Motor neuron (in vitro differentiated cells): Measurements from ENCODE around the gene STMN3. TPM values are rescaled to one million over a fixed set of nuclear protein-coding genes. Genes with fewer than 3 reads are reported as not detected.
A peak's percentile ranks its signal among the peaks of the same experiment; 100 is the strongest.

ENCODE experiments used
- ATAC-seq, 8 experiments: fragments of 200-7000 bp; cut with Tn5 transposase; replicated peaks in 6 of 8; 2 replicates each; pipeline ENCODE4 v1.8.0; 2021; ENCODE audit warnings: mild to moderate bottlenecking in 8 of 8, moderate library complexity in 8 of 8
- H3K27ac ChIP-seq, 2 donors: fragments of 250-450 bp; sonication (Bioruptor Pico); 2 replicates each; pipeline ENCODE4 v1.9.0; 2021; ENCODE audit warnings: antibody characterized with exemption in 2 of 2, mild to moderate bottlenecking in 2 of 2, moderate library complexity in 1 of 2
- H3K4me1 ChIP-seq, 2 donors: fragments of 250-450 bp; sonication (Bioruptor Pico); replicated peaks in 1 of 2; 2 replicates each; pipeline ENCODE4 v1.6.1; 2021; ENCODE audit warnings: antibody characterized with exemption in 2 of 2, mild to moderate bottlenecking in 2 of 2, moderate library complexity in 1 of 2
- H3K4me3 ChIP-seq, 5 donors: fragments of 250-450 bp; sonication (Bioruptor Pico); 2 replicates each; pipeline ENCODE4 v1.9.0; 2021; ENCODE audit warnings: antibody characterized with exemption in 5 of 5, mild to moderate bottlenecking in 5 of 5, moderate library complexity in 4 of 5
- WGBS, 10 experiments: fragments of 450-650 bp; shearing (Covaris generic); methylation state at CpG; one replicate each; pipeline ENCODE4 v1.0.0; 2022; 5-methylcytosine and 5-hydroxymethylcytosine counted together
- in situ Hi-C, 9 experiments: fragments of 400-800 bp; cut with MboI; loops; one replicate each; pipeline ENCODE4 v1.15.0; 2021; ENCODE audit warnings: low sequenced_read_pairs in 9 of 9, low pct_unique_long_range_greater_than_20kb in 2 of 9; ENCODE audit not compliant: unreplicated experiment in 9 of 9
- total RNA-seq, 8 experiments: library from RNA; unstranded; fragments of 300-600 nt; gene quantifications; 2 replicates each; pipeline versions ENCODE4 v1.2.3 to v1.2.4, GENCODE V29; 2022

STMN3 gene
- total RNA-seq, 8 experiments from 2014 or later, result 14.5 to 155 (median 69.2) TPM

DNA sequence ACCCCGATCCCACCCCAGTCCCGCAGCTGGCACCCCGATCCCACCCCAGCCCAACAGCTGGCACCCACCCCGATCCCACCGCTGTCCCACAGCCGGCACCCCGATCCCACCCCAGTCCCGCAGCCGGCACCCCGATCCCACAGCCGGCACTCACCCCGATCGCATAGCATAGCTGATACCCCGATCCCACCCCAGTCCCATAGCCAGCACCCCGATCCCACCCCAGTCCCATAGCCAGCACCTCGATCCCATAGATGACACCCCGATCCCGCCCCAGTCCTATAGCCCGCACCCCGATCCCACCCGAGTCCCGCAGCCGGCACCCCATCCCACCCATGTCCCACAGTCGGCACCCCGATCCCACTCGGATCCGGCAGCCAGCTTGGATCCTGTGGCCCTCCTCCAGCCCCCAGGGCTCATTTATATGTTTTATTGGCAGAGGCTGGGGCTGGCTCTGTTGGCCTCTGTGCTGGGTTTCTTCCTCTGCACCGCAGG lies 25.4 kb downstream of the STMN3 start:
- in situ Hi-C loops, result loop anchor here in 1 of 9 experiments (25.0 kb wide), 1 partner anchor 190 kb away; no protein-coding TSS in a partner anchor
- WGBS, 10 experiments, result no CpG with 5 or more reads among the region's 28 CpGs
- Histone ChIP-seq H3K4me1 (peaks cover 10 to 22% of the 10 kb centered on the region in 2 donors), H3K27ac (peak overlapping the region; percentile 70 to 99), H3K4me3 (peak overlapping the region; percentile 81 to 95 (median 89))
- peak in 6 of 8 experiments; percentile 1 to 19 (median 4) for ATAC-seq

DNA sequence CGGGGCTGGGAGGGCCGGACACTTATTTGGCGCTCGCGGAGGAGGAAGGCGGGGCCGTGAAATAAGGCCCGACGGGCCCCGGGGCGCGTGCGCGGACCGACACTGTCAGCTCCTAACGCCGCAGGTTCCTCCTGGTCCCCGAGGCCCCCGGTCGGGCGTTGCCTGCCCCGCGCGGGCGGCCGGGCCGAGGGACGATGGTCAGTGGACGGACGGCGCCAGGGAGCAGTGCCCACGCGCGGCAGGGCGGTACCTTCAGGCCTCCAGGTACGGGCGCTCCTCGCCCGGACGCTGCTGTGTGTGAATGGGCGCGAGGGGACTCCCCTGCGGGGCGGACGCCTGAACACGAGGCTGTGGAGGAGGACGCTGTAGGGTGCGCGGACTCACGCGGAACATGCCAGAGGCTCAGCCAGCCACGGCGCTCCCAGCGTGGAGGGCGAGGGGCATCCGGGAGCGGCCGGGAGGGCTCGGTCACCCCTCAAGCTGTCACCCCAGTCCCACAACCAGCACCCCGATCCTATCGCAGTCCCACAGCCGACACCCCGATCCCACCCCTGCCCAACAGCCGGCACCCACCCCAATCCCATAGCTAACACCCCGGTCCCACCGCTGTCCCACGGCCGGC lies 26.0 kb downstream of the STMN3 start:
- peak overlapping the region; percentile 99 for H3K27ac ChIP-seq
- peak overlapping the region; percentile 81 to 95 (median 89) for H3K4me3 ChIP-seq
- peaks cover 10 to 22% of the 10 kb centered on the region in 2 donors for H3K4me1 ChIP-seq
- ATAC-seq, result peak; percentile 64 to 90 (median 87)
- WGBS, 10 experiments, result 0% methylated on average over 2 of the region's 68 CpGs; no CpG with 5 or more reads in 9 of the 10 experiments
- in situ Hi-C loops, result loop anchor here in 1 of 9 experiments (25.0 kb wide), 1 partner anchor 190 kb away; no protein-coding TSS in a partner anchor

DNA sequence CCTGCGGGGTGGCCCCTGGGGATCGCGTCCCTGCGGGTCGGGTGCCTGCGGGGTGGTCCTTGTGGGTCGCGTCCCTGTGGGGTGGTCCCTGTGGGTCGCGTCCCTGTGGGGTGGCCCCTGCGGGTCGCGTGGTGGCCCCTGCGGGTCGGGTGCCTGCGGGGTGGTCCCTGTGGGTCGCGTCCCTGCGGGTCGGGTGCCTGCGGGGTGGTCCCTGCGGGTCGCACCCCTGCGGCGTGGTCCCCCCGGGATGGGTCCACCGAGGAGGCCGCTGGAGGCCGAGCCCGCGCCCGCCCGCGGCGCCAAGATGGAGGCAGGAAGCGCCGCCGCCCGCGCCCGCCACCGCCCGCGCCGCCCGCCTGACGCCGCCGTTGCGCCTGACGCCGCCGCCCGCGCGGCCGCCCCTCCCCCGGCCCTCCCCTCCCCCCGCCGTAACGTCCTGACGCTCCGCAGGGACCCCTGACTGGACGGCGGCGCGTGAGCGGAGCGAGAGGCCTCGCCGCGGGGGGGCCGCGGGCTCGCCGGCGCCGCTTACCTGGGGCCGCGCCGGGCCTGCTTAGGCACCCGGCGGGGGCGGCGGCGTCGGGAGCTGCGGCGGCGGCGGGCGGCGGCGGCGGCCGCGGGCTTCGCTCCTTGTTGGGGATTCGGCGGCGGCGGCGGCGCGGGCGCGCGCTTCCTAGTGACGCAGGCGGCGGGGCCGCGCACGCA lies 26.6 kb downstream of the STMN3 start, which contains the start of gene GMEB2:
TSS of gene GMEB2 (minus strand) at position 678 of the 705 bp plus-strand sequence. CDS start 7,704 bp downstream, outside the sequence.
- Histone ChIP-seq H3K4me3 (peak within 1 kb of the TSS; percentile 81 to 95 (median 89)), H3K4me1 (peaks cover 10 to 22% of the 10 kb centered on the region in 2 donors), H3K27ac (peak within 1 kb of the TSS; percentile 99)
- peak; percentile 37 to 79 (median 72) for ATAC-seq
- in situ Hi-C loops, result loop anchor here in 1 of 9 experiments (25.0 kb wide), 1 partner anchor 189 kb away; no protein-coding TSS in a partner anchor
- no CpG with 5 or more reads among the region's 114 CpGs for WGBS, 10 experiments

DNA sequence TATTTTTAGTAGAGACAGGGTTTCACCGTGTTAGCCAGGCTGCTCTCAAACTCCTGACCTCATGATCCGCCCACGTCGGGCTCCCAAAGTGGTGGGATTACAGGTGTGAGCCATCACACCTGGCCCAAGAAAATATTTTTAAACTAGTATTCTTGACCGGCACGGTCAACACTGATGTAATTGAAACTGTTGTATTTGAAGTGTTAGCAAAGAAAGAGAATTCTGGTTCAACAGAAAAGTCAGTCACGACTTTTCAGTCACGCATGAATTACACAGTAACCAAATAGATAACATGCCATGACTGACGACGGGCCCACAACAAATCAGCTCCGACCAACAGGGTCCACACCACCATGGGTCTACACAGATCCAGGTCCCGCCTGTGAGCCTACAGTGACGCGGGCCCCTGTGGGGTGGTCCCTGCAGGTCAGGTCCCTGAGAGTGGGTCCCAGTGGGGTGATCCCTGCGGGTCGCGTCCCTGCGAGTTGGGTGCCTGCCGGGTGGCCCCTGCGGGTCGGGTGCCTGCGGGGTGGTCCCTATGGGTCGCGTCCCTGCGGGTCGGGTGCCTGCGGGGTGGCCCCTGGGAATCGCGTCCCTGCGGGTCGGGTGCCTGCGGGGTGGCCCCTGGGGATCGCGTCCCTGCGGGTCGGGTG lies 27.3 kb downstream of the STMN3 start:
- peak overlapping the region; percentile 99 for H3K27ac ChIP-seq
- peak overlapping the region; percentile 81 to 95 (median 89) for H3K4me3 ChIP-seq
- 35 to 91% (median 86%) methylated on average over 2 to 6 of the region's 36 CpGs; no CpG with 5 or more reads in 5 of the 10 experiments for WGBS, 10 experiments
- H3K4me1 ChIP-seq, result peaks cover 10 to 22% of the 10 kb centered on the region in 2 donors
- in situ Hi-C loops, result loop anchor here in 1 of 9 experiments (25.0 kb wide), 1 partner anchor 189 kb away; no protein-coding TSS in a partner anchor
- ATAC-seq, result no peak

DNA sequence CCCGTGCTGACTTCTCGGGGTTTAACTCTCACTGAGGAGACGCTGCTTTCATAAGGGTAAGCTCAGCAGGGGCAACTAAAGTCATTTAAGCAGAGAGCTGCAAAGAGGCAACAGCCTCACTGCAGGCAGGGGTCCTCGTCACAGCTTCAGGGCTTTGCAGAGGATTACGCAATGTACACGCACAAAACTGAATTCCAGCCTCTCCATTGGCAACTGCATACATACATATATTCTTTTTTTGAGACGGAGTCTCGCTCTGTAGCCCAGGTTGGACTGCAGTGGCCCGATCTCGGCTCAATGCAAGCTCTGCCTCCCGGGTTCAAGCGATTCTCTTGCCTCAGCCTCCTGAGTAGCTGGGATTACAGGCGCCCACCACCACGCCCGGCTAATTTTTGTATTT lies 28.7 kb downstream of the STMN3 start:
- Histone ChIP-seq H3K4me1 (peaks cover 10 to 20% of the 10 kb centered on the region in 2 donors), H3K27ac (no peak overlapping the region), H3K4me3 (no peak overlapping the region)
- WGBS, 10 experiments, result 55 to 99% (median 87%) methylated on average over 2 to 10 of the region's 15 CpGs; no CpG with 5 or more reads in 2 of the 10 experiments
- ATAC-seq, result peak in 1 of 8 experiments; percentile 26
- in situ Hi-C loops, result no loop called here

DNA sequence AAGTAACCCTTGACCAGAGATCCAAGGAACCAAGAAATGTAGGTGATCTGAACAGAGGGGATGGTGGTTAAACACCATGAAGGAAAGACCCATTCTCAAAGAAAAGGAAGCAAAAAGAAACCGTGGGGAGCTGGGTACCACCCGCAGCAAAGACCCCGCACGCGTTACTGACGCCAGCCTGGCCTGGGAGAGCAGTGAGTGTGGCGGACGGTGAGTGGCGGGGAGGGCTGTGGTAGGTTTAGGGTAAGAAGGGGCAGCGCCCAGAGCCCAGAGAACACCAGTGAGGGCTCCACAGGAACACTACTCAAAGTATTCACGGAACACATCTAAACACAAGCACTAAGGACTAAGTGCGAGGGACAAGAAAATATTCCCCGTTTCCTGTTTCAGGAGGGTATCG lies 30.5 kb downstream of the STMN3 start:
- 89 to 100% (median 97%) methylated on average over 1 to 14 of the region's 14 CpGs; no CpG with 5 or more reads in 1 of the 10 experiments for WGBS, 10 experiments
- Histone ChIP-seq H3K4me3 (no peak overlapping the region), H3K4me1 (peaks cover 3 to 6% of the 10 kb centered on the region in 2 donors), H3K27ac (no peak overlapping the region)
- in situ Hi-C loops, result no loop called here
- no peak for ATAC-seq

DNA sequence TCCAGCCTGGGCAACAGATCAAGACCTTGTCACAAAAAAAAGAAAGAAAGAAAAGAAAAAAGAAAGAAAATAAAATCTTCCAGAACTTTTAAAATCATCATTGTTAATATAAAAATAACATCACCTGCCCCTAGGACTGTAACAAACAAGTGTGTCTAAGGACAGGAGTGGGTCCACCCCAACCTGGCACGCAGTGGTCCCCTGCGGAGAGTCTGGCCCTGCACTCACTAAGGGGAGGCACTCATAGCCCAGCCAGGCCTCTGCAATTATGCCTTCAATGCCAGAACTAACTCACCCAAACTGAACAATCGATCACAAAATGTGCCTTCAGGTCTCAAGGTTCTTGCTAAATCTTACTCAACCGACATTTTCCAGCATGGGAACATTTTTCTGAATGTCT lies 31.1 kb downstream of the STMN3 start:
- Histone ChIP-seq H3K4me1 (peaks cover 3 to 6% of the 10 kb centered on the region in 2 donors), H3K27ac (no peak overlapping the region), H3K4me3 (no peak overlapping the region)
- 88 to 100% (median 100%) methylated on average over 1 to 4 of the region's 4 CpGs; no CpG with 5 or more reads in 3 of the 10 experiments for WGBS, 10 experiments
- no peak for ATAC-seq
- in situ Hi-C loops, result no loop called here

- H3K27ac ChIP-seq, result no peak overlapping the region
- in situ Hi-C loops, result no loop called here
- ATAC-seq, result no peak
- H3K4me3 ChIP-seq, result no peak overlapping the region
- peaks cover 3 to 6% of the 10 kb centered on the region in 2 donors for H3K4me1 ChIP-seq
- 60 to 100% (median 86%) methylated on average over 1 to 8 of the region's 8 CpGs; no CpG with 5 or more reads in 1 of the 10 experiments for WGBS, 10 experiments
Observed at GRCh38 chr20:63620991-63621390, 32.2 kb downstream of the STMN3 start.

GRCh38 chr20:63619505-63619904 lies 33.7 kb downstream of the STMN3 start:
- Histone ChIP-seq H3K27ac (no peak overlapping the region), H3K4me1 (no peaks in the 10 kb centered on the region), H3K4me3 (no peak overlapping the region)
- ATAC-seq, result no peak
- 66 to 92% (median 83%) methylated on average over 1 to 10 of the region's 13 CpGs; no CpG with 5 or more reads in 4 of the 10 experiments for WGBS, 10 experiments
- in situ Hi-C loops, result no loop called here

GRCh38 chr20:63619086-63619485 lies 34.1 kb downstream of the STMN3 start:
- ATAC-seq, result no peak
- Histone ChIP-seq H3K4me3 (no peak overlapping the region), H3K27ac (no peak overlapping the region), H3K4me1 (no peaks in the 10 kb centered on the region)
- 93 to 100% (median 96%) methylated on average over 2 to 10 of the region's 16 CpGs; no CpG with 5 or more reads in 5 of the 10 experiments for WGBS, 10 experiments
- in situ Hi-C loops, result no loop called here

- in situ Hi-C loops, result no loop called here
- ATAC-seq, result no peak
- Histone ChIP-seq H3K4me1 (no peaks in the 10 kb centered on the region), H3K27ac (no peak overlapping the region), H3K4me3 (no peak overlapping the region)
- WGBS, 10 experiments, result 87 to 100% (median 95%) methylated on average over 1 to 7 of the region's 11 CpGs; no CpG with 5 or more reads in 4 of the 10 experiments
Observed at GRCh38 chr20:63618291-63618980, 34.8 kb downstream of the STMN3 start.

- no peaks in the 10 kb centered on the region for H3K4me1 ChIP-seq
- no peak for ATAC-seq
- WGBS, 10 experiments, result 100% methylated on average over 1 to 2 of the region's 8 CpGs; no CpG with 5 or more reads in 8 of the 10 experiments
- H3K27ac ChIP-seq, result no peak overlapping the region
- in situ Hi-C loops, result no loop called here
- H3K4me3 ChIP-seq, result no peak overlapping the region
Observed at GRCh38 chr20:63617876-63618265, 35.4 kb downstream of the STMN3 start.
